Kidney epithelial cell (primary cell): ENCODE results near the gene PEX11A. TPM values are rescaled to one million over a fixed set of nuclear protein-coding genes. Genes with fewer than 3 reads are reported as not detected.

Experiments
- DNase-seq: peaks from one replicate; pipeline ENCODE4 v3.0.0-alpha.2; 2010; ENCODE audit warnings: low read depth
- H3K27me3 ChIP-seq: 2 replicates; pipeline ENCODE4 v1.6.0; 2011; ENCODE audit warnings: low read length; ENCODE audit not compliant: control insufficient read depth, insufficient read depth
- H3K36me3 ChIP-seq: 2 replicates; pipeline ENCODE4 v1.5.1; 2011; ENCODE audit warnings: low read length; ENCODE audit not compliant: control insufficient read depth, insufficient read depth
- H3K4me3 ChIP-seq: 2 replicates; pipeline ENCODE4 v1.5.1; 2011; ENCODE audit warnings: low read depth, mild to moderate bottlenecking, control low read depth, low read length
- total RNA-seq: library from RNA; depleted of rRNA; stranded (reverse); fragments of >200 nt; gene quantifications from 2 replicates; pipeline ENCODE4 v1.2.3, GENCODE V29; 2015
- TF ChIP-seq, protein P1 (sequence below): IDR thresholded peaks from 2 replicates; pipeline ENCODE4 v1.5.1; 2011; ENCODE audit warnings: mild to moderate bottlenecking, moderate library complexity, low read length, control low read depth, inconsistent platforms; ENCODE audit not compliant: insufficient read depth, poor library complexity, severe bottlenecking

PEX11A gene
- total RNA-seq, 1 donor from 2014 or later: 4.8 TPM

DNA sequence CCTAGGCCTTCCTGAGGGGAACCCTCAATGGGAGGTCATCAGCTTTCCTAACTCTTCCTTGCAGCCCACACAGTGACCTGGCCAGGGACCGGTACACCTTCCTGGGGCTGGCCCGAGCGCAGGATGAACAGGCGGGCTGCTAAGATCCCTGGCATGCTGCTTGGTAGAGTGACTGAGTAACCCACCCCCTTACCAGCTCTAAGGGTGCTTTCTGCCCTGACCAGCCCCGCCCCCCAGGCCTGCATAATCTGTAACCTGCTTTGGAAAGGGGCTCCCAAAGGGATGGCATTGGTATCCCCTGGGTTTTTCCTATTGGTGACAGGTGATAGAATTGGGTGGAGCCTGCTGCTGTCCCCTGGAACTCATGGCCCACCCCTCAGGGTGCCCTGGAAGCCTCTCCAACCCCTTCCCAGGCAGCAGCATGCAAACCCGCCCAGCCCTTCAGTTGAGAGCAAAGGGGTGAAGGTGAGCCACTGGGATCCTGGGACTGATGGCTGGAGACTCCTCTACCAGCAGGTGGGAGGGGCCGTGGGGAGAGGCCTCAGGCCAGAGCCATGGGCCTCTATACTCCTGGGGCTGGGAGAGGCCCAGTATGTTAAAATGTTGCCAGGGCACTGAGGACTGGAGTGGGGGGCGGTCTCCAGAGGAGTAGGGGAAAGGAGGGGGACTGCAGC is 24.2 kb downstream of the PEX11A start:
- H3K27me3 ChIP-seq: no peaks in the 10 kb centered on the region
- no peak overlapping the region for H3K4me3 ChIP-seq
- TF ChIP-seq, protein P1, sequence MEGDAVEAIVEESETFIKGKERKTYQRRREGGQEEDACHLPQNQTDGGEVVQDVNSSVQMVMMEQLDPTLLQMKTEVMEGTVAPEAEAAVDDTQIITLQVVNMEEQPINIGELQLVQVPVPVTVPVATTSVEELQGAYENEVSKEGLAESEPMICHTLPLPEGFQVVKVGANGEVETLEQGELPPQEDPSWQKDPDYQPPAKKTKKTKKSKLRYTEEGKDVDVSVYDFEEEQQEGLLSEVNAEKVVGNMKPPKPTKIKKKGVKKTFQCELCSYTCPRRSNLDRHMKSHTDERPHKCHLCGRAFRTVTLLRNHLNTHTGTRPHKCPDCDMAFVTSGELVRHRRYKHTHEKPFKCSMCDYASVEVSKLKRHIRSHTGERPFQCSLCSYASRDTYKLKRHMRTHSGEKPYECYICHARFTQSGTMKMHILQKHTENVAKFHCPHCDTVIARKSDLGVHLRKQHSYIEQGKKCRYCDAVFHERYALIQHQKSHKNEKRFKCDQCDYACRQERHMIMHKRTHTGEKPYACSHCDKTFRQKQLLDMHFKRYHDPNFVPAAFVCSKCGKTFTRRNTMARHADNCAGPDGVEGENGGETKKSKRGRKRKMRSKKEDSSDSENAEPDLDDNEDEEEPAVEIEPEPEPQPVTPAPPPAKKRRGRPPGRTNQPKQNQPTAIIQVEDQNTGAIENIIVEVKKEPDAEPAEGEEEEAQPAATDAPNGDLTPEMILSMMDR: no peak
- no peaks in the 10 kb centered on the region for H3K36me3 ChIP-seq
- no peak for DNase-seq

DNA sequence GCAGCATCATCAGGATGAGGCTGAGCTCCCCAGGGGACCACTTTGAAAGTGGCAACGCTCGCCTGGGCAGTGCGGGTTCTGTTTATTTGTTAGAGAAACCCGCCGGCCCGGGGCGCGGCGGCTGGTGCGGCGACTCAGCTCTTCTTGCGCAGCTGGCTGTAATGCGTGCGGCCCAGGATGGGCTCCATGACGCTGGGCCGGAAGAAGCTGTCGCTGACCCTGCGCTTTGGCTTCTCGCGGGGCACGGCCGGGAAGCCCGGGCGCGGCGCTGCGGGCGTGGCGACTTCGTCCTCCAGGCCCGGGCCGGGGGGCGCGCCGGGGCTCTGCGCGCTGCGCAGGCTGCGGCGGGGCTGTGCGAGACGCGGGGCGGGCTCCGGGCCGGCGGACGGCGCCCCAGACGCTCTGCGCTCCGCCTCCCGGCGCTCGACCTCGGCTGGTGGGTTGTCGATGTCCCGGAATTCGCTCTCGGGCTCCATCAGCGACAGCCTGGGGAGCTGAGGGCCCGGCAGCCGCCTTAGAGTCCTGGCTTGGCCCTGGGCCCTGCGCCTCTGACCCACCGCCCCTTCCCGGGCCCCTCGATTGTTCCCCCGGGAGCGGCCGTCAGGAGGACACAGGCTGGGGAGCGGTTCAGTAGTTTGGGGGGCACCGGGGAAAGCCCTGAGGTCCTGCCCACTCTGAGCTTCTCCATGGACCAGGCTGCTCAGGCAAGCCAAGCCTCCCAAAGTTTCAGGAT is 24.9 kb downstream of the PEX11A start:
- no peak for DNase-seq
- TF ChIP-seq, protein P1: no peak
- H3K4me3 ChIP-seq: peak overlapping the region; percentile 23
- no peaks in the 10 kb centered on the region for H3K36me3 ChIP-seq
- H3K27me3 ChIP-seq: no peaks in the 10 kb centered on the region

DNA sequence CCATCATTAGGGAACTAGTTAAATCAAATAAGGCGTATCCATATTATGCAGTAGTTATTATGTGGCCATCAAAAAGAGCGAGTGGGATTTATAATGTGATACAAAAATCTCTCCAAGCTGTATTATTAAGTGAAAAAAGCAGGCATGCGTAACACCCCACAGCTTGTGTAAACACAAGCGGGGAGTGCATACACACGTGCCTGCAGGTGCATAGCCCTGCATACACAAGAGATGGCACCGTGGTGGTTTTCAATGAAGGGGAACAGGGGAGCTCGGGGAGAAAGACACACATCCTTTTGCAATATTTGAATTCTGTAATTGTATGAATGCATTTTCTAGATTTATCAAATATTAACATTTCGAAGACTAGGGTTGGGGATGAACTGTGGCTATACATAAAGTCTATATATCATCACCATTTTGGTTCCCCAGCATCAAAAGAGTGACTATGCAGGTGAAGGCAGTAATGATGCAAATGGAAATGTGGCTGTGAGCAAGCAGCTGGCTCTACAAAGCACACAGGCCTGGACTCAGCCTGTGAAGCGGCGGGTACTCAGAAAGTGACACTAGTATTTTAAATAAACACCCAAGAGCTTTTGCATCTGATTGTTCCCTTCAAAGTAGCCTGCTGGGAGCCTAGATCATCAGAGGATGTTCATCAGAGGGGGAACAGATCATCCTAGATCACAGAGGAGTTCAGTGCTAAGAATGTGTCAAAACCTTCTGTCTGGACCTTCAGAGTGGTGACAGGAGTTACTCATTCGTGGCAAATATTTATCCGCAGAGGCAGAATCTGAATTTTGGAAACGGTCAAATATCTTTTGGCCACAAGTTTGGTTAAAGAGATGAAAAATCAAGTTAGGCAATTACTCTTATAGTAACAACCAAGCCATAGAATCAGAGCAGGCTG is 25.9 kb downstream of the PEX11A start:
- Histone ChIP-seq H3K27me3 (no peaks in the 10 kb centered on the region), H3K36me3 (no peaks in the 10 kb centered on the region), H3K4me3 (no peak overlapping the region)
- DNase-seq: no peak
- TF ChIP-seq, protein P1: no peak

DNA sequence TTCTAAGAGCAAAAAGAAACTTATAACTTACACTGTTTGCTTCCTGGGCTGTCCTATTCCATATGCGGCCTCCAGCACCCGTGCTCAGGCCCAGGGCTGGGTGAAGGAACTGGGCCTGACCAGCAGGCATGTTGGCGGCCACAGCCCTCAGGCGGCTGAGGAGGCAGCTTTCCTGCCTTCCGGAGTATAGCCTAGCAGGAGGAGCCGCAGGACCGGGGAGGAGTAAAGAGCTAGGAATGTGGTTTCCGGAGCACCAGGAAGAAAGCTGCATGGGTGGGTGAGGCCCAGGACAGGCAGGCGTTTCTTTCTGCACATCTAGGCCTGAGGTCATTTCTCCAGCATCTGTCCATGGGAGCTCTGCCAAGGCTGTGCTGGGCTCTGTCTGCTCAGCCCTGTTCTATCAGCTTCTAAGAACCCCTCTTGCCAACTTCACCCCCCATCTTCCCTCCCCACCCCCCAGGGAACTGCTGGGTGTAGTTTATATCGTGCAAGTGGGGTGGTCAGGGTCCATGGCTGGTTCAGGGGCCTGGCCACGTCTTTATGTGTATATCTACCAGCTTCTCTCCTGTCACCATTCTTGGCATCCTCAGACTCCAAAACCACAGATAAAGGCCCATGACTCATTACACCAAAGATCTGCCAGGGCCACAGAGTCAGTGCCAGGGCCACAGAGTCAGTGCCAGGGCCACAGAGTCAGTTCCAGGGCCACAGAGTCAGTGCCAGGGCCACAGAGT is 27.5 kb downstream of the PEX11A start:
- no peak overlapping the region for H3K4me3 ChIP-seq
- peak; percentile 57 for DNase-seq
- TF ChIP-seq, protein P1: no peak
- H3K27me3 ChIP-seq: no peaks in the 10 kb centered on the region
- H3K36me3 ChIP-seq: no peaks in the 10 kb centered on the region

DNA sequence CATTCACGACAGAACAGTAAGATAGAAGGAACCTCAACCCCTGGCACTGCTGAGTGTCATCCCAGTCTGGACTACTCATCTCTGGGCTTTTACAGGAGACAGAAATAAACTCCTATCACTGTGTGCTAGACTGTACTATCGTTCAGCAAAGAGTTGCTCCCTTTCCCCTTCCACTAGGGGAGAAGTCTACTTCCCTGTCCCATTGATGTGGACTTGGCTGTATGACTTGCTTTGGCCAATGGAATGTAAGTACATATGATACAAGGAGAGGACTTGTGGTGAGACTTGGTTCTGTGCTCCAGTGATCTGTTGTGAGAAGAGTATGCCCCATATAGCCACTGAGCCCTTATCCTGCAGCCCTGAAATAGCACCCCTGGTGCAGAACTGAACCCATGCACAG is 30.0 kb downstream of the PEX11A start:
- TF ChIP-seq, protein P1: no peak
- no peak for DNase-seq
- Histone ChIP-seq H3K4me3 (no peak overlapping the region), H3K36me3 (no peaks in the 10 kb centered on the region), H3K27me3 (no peaks in the 10 kb centered on the region)
